Erythroblast (primary cell): ENCODE data around the gene NTNG2.
"Not testable (repeated sequence)": the region's sequence is repeated elsewhere in the genome, so short reads cannot be mapped to it uniquely, and the experiment has no call there.

ENCODE experiments used
- DNase-seq, 2 experiments: peaks; one replicate each; lab custom pipeline; 2025; lab: John Stamatoyannopoulos, UW
- GATA1 ChIP-seq: IDR thresholded peaks from 2 replicates; pipeline ENCODE4 v1.6.1; 2011; ENCODE audit warnings: low read depth, mild to moderate bottlenecking, control low read depth, low read length, moderate library complexity
- POLR2A ChIP-seq: IDR thresholded peaks from 2 replicates; pipeline ENCODE4 v1.6.1; 2011; ENCODE audit warnings: mild to moderate bottlenecking, low read length

Gene NTNG2

GRCh38 chr9:132243156-132244074 lies 81.6 kb downstream of the NTNG2 start:
- TF ChIP-seq GATA1 (no peak), POLR2A (no peak)
- DNase-seq = no peak

- TF ChIP-seq GATA1 (no peak), POLR2A (no peak)
Observed at GRCh38 chr9:132244582-132245455, 83.0 kb downstream of the NTNG2 start.

GRCh38 chr9:132245465-132245864 lies 83.6 kb downstream of the NTNG2 start:
- TF ChIP-seq GATA1 (no peak), POLR2A (no peak)
- DNase-seq = no peak

More at GRCh38 chr9:132244582-132245455, 83.0 kb downstream of the NTNG2 start:
- no peak for DNase-seq

GRCh38 chr9:132247942-132248341 lies 86.1 kb downstream of the NTNG2 start:
- DNase-seq = no peak
- TF ChIP-seq GATA1 = no peak
- TF ChIP-seq POLR2A = no peak

GRCh38 chr9:132249123-132249522 lies 87.3 kb downstream of the NTNG2 start:
- no peak for TF ChIP-seq GATA1
- no peak for DNase-seq

- DNase-seq = no peak
- no peak for TF ChIP-seq GATA1
- TF ChIP-seq POLR2A = no peak
Observed at GRCh38 chr9:132249690-132250089, 87.8 kb downstream of the NTNG2 start.

GRCh38 chr9:132250324-132251262 lies 88.7 kb downstream of the NTNG2 start:
- TF ChIP-seq GATA1 = no peak
- no peak for TF ChIP-seq POLR2A

GRCh38 chr9:132260846-132261245 lies 99.0 kb downstream of the NTNG2 start:
- no peak for DNase-seq
- TF ChIP-seq POLR2A (no peak), GATA1 (no peak)

More at GRCh38 chr9:132250324-132251262, 88.7 kb downstream of the NTNG2 start:
- DNase-seq = no peak

GRCh38 chr9:132266017-132266416 lies 104.2 kb downstream of the NTNG2 start:
- DNase-seq = no peak
- no peak for TF ChIP-seq POLR2A
- TF ChIP-seq GATA1 = no peak

- TF ChIP-seq POLR2A = no peak
- TF ChIP-seq GATA1 = no peak
Observed at GRCh38 chr9:132267660-132268059, 105.8 kb downstream of the NTNG2 start.

GRCh38 chr9:132268725-132269352 lies 107.0 kb downstream of the NTNG2 start:
- no peak for TF ChIP-seq POLR2A
- no peak for TF ChIP-seq GATA1
- DNase-seq = peak; percentile 67 to 80

More at GRCh38 chr9:132267660-132268059, 105.8 kb downstream of the NTNG2 start:
- DNase-seq = no peak

GRCh38 chr9:132269704-132270516 lies 108.1 kb downstream of the NTNG2 start:
- DNase-seq = not testable (repeated sequence)
